Upper lobe of right lung (tissue), 1 donor: Measurements from ENCODE around the gene SCAF11. TPM values are rescaled to one million over a fixed set of nuclear protein-coding genes. Genes with fewer than 3 reads are reported as not detected.
A peak's percentile ranks its signal among the peaks of the same experiment; 100 is the strongest.

Source experiments
- ATAC-seq: fragments of 200-7000 bp; cut with Tn5 transposase; one replicate; pipeline ENCODE4 v1.9.1; 2020; ENCODE audit warnings: mild to moderate bottlenecking, moderate library complexity
- DNase-seq: peaks from one replicate; pipeline ENCODE4 v3.0.0-alpha.2; 2020
- H3K27ac ChIP-seq: fragments of 200-600 bp; one replicate; pipeline ENCODE4 v1.8.0; 2022
- H3K27me3 ChIP-seq: fragments of 200-600 bp; one replicate; pipeline ENCODE4 v1.8.0; 2022; ENCODE audit warnings: mild to moderate bottlenecking
- H3K36me3 ChIP-seq: fragments of 200-600 bp; one replicate; pipeline ENCODE4 v1.8.0; 2022
- H3K4me1 ChIP-seq: fragments of 200-600 bp; one replicate; pipeline ENCODE4 v1.8.0; 2022
- H3K4me3 ChIP-seq: fragments of 200-600 bp; one replicate; pipeline ENCODE4 v1.8.0; 2022; ENCODE audit warnings: mild to moderate bottlenecking
- H3K9me3 ChIP-seq: fragments of 200-600 bp; one replicate; pipeline ENCODE4 v1.8.0; 2022
- intact Hi-C: fragments of 100-400 bp; cut with DNase I; formaldehyde crosslinking; loops from one replicate; pipeline ENCODE4 v1.11.0; 2022
- total RNA-seq: library from RNA; stranded (reverse); fragmentation: NEBNext Ultra II Directional; extraction: Animal tissue kit (Norgen Biotek cat#: 25700); gene quantifications from one replicate; pipeline ENCODE4 v1.2.1, GENCODE V29; 2021
- TF ChIP-seq, protein P1 (sequence below): fragments of 200-600 bp; IDR thresholded peaks from one replicate; pipeline ENCODE4 v1.8.0; 2022; ENCODE audit warnings: antibody characterized with exemption
- donor health status: DM: no; HTN: yes; CAD: no; lungs with severe emphysema.

SCAF11 gene
- total RNA-seq, 1 donor from 2014 or later, result 119 TPM

DNA sequence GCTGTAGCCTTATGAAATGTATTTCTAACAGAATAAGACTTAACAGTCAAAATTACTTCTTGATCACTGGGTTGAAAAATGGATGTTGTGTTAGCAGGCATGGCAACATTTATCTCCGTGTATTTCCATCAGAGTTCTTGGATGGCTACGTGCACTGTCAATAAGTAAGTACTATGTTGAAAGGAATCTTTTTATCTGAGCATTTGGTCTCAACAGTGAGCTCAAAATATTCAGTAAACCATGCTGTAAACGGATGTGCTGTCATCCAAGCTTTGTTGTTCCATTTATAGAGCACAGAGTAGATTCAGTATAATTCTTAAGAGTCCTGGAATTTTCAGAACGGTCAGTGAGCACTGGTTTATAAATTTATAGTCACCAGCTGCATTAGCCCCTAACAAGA lies 15.5 kb downstream of the SCAF11 start:
- Histone ChIP-seq H3K9me3 (no peaks in the 10 kb centered on the region), H3K4me3 (no peak overlapping the region), H3K36me3 (no peaks in the 10 kb centered on the region), H3K27me3 (no peaks in the 10 kb centered on the region), H3K4me1 (peaks cover 51% of the 10 kb centered on the region), H3K27ac (no peak overlapping the region)
- TF ChIP-seq, protein P1, sequence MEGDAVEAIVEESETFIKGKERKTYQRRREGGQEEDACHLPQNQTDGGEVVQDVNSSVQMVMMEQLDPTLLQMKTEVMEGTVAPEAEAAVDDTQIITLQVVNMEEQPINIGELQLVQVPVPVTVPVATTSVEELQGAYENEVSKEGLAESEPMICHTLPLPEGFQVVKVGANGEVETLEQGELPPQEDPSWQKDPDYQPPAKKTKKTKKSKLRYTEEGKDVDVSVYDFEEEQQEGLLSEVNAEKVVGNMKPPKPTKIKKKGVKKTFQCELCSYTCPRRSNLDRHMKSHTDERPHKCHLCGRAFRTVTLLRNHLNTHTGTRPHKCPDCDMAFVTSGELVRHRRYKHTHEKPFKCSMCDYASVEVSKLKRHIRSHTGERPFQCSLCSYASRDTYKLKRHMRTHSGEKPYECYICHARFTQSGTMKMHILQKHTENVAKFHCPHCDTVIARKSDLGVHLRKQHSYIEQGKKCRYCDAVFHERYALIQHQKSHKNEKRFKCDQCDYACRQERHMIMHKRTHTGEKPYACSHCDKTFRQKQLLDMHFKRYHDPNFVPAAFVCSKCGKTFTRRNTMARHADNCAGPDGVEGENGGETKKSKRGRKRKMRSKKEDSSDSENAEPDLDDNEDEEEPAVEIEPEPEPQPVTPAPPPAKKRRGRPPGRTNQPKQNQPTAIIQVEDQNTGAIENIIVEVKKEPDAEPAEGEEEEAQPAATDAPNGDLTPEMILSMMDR, result no peak
- no peak for DNase-seq
- ATAC-seq, result no peak
- intact Hi-C loops, result no loop called here

DNA sequence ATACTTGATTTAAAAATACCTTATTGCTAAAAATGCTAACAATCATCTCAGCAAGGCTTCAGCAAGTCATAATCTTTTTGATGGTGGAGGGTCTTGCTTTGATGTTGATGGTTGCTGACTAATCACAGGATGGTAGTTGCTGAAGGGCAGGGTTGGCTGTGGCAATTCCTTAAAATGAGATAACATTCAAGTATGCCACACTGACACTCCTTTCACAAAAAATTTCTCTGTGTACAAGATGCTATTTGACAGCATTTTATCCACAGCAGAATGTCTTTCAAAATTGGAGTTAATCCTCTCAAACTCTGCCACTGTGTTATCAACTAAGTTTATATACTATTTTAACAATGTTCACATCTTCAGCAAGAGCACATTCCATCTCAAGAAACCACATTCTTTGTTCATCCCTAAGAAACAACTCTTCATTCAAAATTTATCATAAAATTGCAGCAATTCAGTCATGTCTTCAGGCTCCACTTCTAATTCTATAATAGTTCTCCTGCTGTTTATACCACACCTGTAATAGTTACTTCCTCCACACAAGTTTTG lies 16.1 kb downstream of the SCAF11 start:
- intact Hi-C loops, result no loop called here
- H3K4me1 ChIP-seq, result peaks cover 50% of the 10 kb centered on the region

DNA sequence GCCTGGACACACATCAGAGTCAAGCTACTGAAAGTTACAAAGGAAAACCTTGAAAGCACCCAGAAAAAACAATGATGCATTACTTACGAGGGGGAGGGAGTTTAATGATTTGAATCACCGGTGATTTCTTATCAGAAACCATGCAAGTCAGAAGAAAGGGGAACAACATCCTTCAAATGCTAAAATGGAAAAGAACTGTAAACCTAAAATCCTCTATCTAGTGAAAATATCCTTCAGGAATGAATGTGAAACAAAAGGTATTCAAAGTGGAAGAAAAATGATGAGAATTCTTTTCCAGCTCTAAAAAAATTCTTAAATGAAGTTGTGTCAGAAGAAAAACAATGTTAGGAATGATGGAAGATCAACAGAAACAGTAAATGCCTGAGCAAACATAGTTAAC lies 16.8 kb downstream of the SCAF11 start:
- H3K4me1 ChIP-seq, result peaks cover 50% of the 10 kb centered on the region
- no peak for DNase-seq
- no peak overlapping the region for H3K27ac ChIP-seq

More for the DNA sequence above, 16.1 kb downstream of the SCAF11 start:
- Histone ChIP-seq H3K27me3 (no peaks in the 10 kb centered on the region), H3K27ac (no peak overlapping the region), H3K9me3 (no peaks in the 10 kb centered on the region), H3K4me3 (no peak overlapping the region), H3K36me3 (no peaks in the 10 kb centered on the region)
- no peak for ATAC-seq
- DNase-seq, result no peak
- TF ChIP-seq, protein P1, result no peak

DNA sequence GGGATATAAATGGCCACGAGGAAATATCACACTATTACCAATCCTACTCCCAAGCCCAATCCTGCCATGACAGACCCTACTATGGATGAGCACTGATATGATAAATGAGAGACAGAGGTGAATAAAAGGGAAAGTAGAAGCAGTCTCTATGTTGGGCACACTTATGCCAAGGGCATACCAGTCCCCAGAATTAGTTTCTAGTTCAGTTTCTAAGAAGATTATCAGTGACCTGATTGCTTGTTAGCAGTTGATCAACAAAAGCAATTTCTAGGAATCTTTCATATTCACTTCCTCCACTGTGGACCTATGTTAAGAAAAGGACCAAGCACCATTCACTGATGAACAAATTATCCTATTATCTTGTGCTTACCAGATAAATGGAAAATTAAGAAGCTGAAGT lies 20.0 kb downstream of the SCAF11 start:
- Histone ChIP-seq H3K27me3 (no peaks in the 10 kb centered on the region), H3K4me3 (no peak overlapping the region), H3K9me3 (no peaks in the 10 kb centered on the region), H3K27ac (no peak overlapping the region), H3K36me3 (no peaks in the 10 kb centered on the region), H3K4me1 (peaks cover 58% of the 10 kb centered on the region)
- TF ChIP-seq, protein P1, result no peak
- no peak for DNase-seq
- ATAC-seq, result no peak
- intact Hi-C loops, result no loop called here

More for the DNA sequence above, 16.8 kb downstream of the SCAF11 start:
- Histone ChIP-seq H3K36me3 (no peaks in the 10 kb centered on the region), H3K9me3 (no peaks in the 10 kb centered on the region), H3K27me3 (no peaks in the 10 kb centered on the region), H3K4me3 (no peak overlapping the region)
- intact Hi-C loops, result no loop called here
- TF ChIP-seq, protein P1, result no peak
- ATAC-seq, result no peak

DNA sequence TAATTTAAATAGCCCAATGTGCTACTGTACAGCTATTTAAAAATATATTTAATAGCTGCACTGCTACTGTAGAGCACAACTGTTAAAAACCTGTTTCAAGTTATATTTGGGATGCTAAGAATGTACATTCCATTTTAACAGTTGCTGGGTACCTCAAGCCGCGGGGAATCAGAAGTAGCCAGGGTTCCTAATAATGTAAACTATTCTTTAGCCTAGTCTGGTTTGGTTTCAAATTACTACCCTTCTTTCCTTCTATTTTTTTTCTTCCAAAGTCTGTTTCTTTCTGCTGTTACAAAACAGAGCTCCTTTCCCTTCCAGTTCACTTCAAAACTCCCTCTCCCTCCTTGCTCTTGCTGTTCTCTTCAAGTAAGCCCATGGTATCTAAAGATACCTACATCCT lies 21.3 kb downstream of the SCAF11 start:
- Histone ChIP-seq H3K4me3 (no peak overlapping the region), H3K27ac (no peak overlapping the region), H3K4me1 (peaks cover 52% of the 10 kb centered on the region), H3K36me3 (no peaks in the 10 kb centered on the region), H3K27me3 (no peaks in the 10 kb centered on the region), H3K9me3 (no peaks in the 10 kb centered on the region)
- intact Hi-C loops, result no loop called here
- DNase-seq, result no peak
- TF ChIP-seq, protein P1, result no peak
- no peak for ATAC-seq

DNA sequence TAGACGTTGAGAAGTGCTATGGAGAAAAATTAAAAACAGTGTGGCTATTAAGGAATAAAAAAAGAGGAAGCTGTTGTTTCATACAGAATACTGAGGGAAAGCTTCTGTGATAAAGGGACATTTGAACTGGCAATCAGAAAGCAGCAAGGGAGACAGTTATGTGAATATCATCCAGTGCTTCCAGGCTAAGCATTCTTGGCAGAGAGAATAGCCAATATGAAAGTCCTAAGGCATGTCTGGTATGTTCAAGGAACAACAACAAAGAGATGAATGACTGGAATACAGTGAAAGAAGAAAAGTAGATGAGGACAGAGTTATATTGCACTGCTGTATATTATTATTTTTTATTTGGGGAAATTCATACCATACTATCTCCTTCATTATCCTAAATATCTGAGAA lies 23.9 kb downstream of the SCAF11 start:
- ATAC-seq, result peak; percentile 71
- Histone ChIP-seq H3K27me3 (no peaks in the 10 kb centered on the region), H3K4me1 (peaks cover 33% of the 10 kb centered on the region), H3K4me3 (no peak overlapping the region), H3K36me3 (peaks cover 4% of the 10 kb centered on the region), H3K9me3 (no peaks in the 10 kb centered on the region), H3K27ac (no peak overlapping the region)
- no peak for DNase-seq
- intact Hi-C loops, result no loop called here
- TF ChIP-seq, protein P1, result no peak
